ENCODE measurements around the gene TRIM47.

Gene TRIM47

GRCh38 chr17:75878174-75878998 is at the start of gene TRIM47:
TSS of gene TRIM47 (minus strand) at chr17:75878581. CDS start at chr17:75878548, 33 bp downstream.
- peak; percentile 76 for TF ChIP-seq POLR2A (IDR thresholded peaks at IDR 0.05; ENCODE audit: low read depth, low read length)
- DNase-seq (ENCODE audit: insufficient read length, low spot score) (peak; percentile 77), FAIRE-seq (no peak)

- no peak for TF ChIP-seq POLR2A (IDR thresholded peaks at IDR 0.05; ENCODE audit: low read depth, low read length)
- peak; percentile 53 for DNase-seq (ENCODE audit: insufficient read length, low spot score)
- FAIRE-seq = no peak
Measured at GRCh38 chr17:75927286-75927922, 49.0 kb upstream of the TRIM47 start.

- FAIRE-seq = no peak
- no peak for DNase-seq (ENCODE audit: insufficient read length, low spot score)
- no peak for TF ChIP-seq POLR2A (IDR thresholded peaks at IDR 0.05; ENCODE audit: low read depth, low read length)
Measured at GRCh38 chr17:75926456-75926855, 48.1 kb upstream of the TRIM47 start.

GRCh38 chr17:75925912-75926311 is 47.5 kb upstream of the TRIM47 start:
- FAIRE-seq (no peak), DNase-seq (ENCODE audit: insufficient read length, low spot score) (no peak)
- TF ChIP-seq POLR2A (IDR thresholded peaks at IDR 0.05; ENCODE audit: low read depth, low read length) = no peak

- DNase-seq (ENCODE audit: insufficient read length, low spot score) (no peak), FAIRE-seq (no peak)
- no peak for TF ChIP-seq POLR2A (IDR thresholded peaks at IDR 0.05; ENCODE audit: low read depth, low read length)
Measured at GRCh38 chr17:75925103-75925502, 46.7 kb upstream of the TRIM47 start.

- FAIRE-seq = no peak
- DNase-seq (ENCODE audit: insufficient read length, low spot score) = no peak
- TF ChIP-seq POLR2A (IDR thresholded peaks at IDR 0.05; ENCODE audit: low read depth, low read length) = no peak
Measured at GRCh38 chr17:75922963-75923874, 44.8 kb upstream of the TRIM47 start.

GRCh38 chr17:75922173-75922961 is 44.0 kb upstream of the TRIM47 start:
- no peak for TF ChIP-seq POLR2A (IDR thresholded peaks at IDR 0.05; ENCODE audit: low read depth, low read length)
- FAIRE-seq (no peak), DNase-seq (ENCODE audit: insufficient read length, low spot score) (no peak)

GRCh38 chr17:75921596-75921995 is 43.2 kb upstream of the TRIM47 start:
- DNase-seq (ENCODE audit: insufficient read length, low spot score) (no peak), FAIRE-seq (no peak)
- no peak for TF ChIP-seq POLR2A (IDR thresholded peaks at IDR 0.05; ENCODE audit: low read depth, low read length)

- TF ChIP-seq POLR2A (IDR thresholded peaks at IDR 0.05; ENCODE audit: low read depth, low read length) = no peak
- DNase-seq (ENCODE audit: insufficient read length, low spot score) = no peak
- FAIRE-seq = no peak
Measured at GRCh38 chr17:75920045-75920560, 41.7 kb upstream of the TRIM47 start.

- FAIRE-seq (no peak), DNase-seq (ENCODE audit: insufficient read length, low spot score) (no peak)
- TF ChIP-seq POLR2A (IDR thresholded peaks at IDR 0.05; ENCODE audit: low read depth, low read length) = no peak
Measured at GRCh38 chr17:75919611-75920010, 41.2 kb upstream of the TRIM47 start.

- no peak for DNase-seq (ENCODE audit: insufficient read length, low spot score)
- no peak for FAIRE-seq
Measured at GRCh38 chr17:75917917-75918445, 39.6 kb upstream of the TRIM47 start.

GRCh38 chr17:75917141-75917916 is 38.9 kb upstream of the TRIM47 start:
- FAIRE-seq (no peak), DNase-seq (ENCODE audit: insufficient read length, low spot score) (no peak)
- TF ChIP-seq POLR2A (IDR thresholded peaks at IDR 0.05; ENCODE audit: low read depth, low read length) = no peak

More at GRCh38 chr17:75917917-75918445, 39.6 kb upstream of the TRIM47 start:
- TF ChIP-seq POLR2A (IDR thresholded peaks at IDR 0.05; ENCODE audit: low read depth, low read length) = no peak

Data from H54 (cell line).